DND-41 (cell line): ENCODE data around the gene THSD7A.

Source experiments
- ATAC-seq: fragments of 200-7000 bp; cut with Tn5 transposase; 3 replicates; pipeline ENCODE4 v1.9.1; 2021; ENCODE audit warnings: low read depth; ENCODE audit not compliant: insufficient read depth
- DNase-seq: peaks from one replicate; pipeline ENCODE4 v3.0.0-alpha.2; 2020
- H2AFZ ChIP-seq: 2 replicates; pipeline ENCODE4 v1.6.0; 2012; ENCODE audit warnings: low read depth, low read length
- H3K27ac ChIP-seq: 2 replicates; pipeline ENCODE4 v1.5.1; 2012; ENCODE audit warnings: low read length, inconsistent platforms
- H3K27me3 ChIP-seq: fragments of 200-600 bp; sonication (generic); 2 replicates; pipeline ENCODE4 v1.6.0; 2012; ENCODE audit warnings: low read length, mild to moderate bottlenecking, inconsistent platforms; ENCODE audit not compliant: insufficient read depth, poor library complexity
- H3K36me3 ChIP-seq: 2 replicates; pipeline ENCODE4 v1.5.1; 2012; ENCODE audit warnings: low read length, inconsistent platforms; ENCODE audit not compliant: insufficient read depth
- H3K4me1 ChIP-seq: 2 replicates; pipeline ENCODE4 v1.5.1; 2012; ENCODE audit warnings: mild to moderate bottlenecking, low read length; ENCODE audit not compliant: insufficient read depth
- H3K4me2 ChIP-seq: 2 replicates; pipeline ENCODE4 v1.6.0; 2012; ENCODE audit warnings: mild to moderate bottlenecking, moderate library complexity, low read length, inconsistent platforms; ENCODE audit not compliant: insufficient read depth
- H3K4me3 ChIP-seq, 2 experiments: fragments of 200-600 bp in 1 of 2; shearing (Covaris generic) in 1 of 2; 2 replicates each; pipeline ENCODE4 v1.5.1; 2012 to 2016; ENCODE audit warnings: inconsistent platforms in 2 of 2, low read length in 2 of 2, mild to moderate bottlenecking in 2 of 2, low read depth in 1 of 2, moderate library complexity in 1 of 2
- H3K79me2 ChIP-seq: 2 replicates; pipeline ENCODE4 v1.6.0; 2012; ENCODE audit warnings: low read length, inconsistent platforms; ENCODE audit not compliant: insufficient read depth
- H3K9ac ChIP-seq: 2 replicates; pipeline ENCODE4 v1.6.0; 2012; ENCODE audit warnings: low read depth, mild to moderate bottlenecking, inconsistent platforms, low read length, moderate library complexity
- H3K9me3 ChIP-seq: 2 replicates; pipeline ENCODE4 v1.5.1; 2012; ENCODE audit warnings: low read length, moderate library complexity, mild to moderate bottlenecking, inconsistent platforms; ENCODE audit not compliant: insufficient read depth, severe bottlenecking
- H4K20me1 ChIP-seq: 2 replicates; pipeline ENCODE4 v1.6.0; 2012; ENCODE audit warnings: low read length; ENCODE audit not compliant: insufficient read depth
- EZH2 ChIP-seq: IDR thresholded peaks from 3 replicates; pipeline ENCODE4 v1.6.1; 2012; ENCODE audit warnings: borderline replicate concordance, low read depth, mild to moderate bottlenecking, moderate library complexity, low read length, inconsistent platforms; ENCODE audit not compliant: severe bottlenecking
- TF ChIP-seq, protein P1 (sequence below): IDR thresholded peaks from 2 replicates; pipeline ENCODE4 v1.5.1; 2012; ENCODE audit warnings: borderline replicate concordance, low read length, moderate library complexity, mild to moderate bottlenecking; ENCODE audit not compliant: poor library complexity, severe bottlenecking; ENCODE audit errors: extremely low read depth

Gene THSD7A

DNA sequence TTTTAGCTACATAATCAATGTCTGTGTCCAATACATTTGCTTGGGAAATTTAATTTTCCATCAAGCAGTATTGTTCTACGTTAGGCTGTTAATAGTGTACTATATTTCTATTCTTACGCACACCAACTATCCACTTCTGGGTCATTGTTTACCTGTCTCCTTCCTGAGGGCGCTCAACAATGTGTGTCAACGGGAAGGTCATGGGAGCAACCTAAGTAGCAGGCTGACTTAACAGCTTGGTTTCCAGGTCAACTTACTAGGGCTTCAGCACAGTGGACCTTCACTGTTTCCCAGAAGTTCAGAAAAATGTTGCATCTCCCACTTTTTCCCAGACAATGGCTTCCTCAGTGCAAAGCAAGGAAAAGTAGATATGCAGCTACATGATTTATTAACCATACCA, 13.7 kb downstream of the THSD7A start:
- H3K9me3 ChIP-seq, result no peaks in the 10 kb centered on the region
- no peak overlapping the region for H2AFZ ChIP-seq
- H3K27me3 ChIP-seq, result no peaks in the 10 kb centered on the region
- ATAC-seq, result no peak
- DNase-seq, result no peak
- no peak overlapping the region for H3K4me3 ChIP-seq
- TF ChIP-seq, protein P1, sequence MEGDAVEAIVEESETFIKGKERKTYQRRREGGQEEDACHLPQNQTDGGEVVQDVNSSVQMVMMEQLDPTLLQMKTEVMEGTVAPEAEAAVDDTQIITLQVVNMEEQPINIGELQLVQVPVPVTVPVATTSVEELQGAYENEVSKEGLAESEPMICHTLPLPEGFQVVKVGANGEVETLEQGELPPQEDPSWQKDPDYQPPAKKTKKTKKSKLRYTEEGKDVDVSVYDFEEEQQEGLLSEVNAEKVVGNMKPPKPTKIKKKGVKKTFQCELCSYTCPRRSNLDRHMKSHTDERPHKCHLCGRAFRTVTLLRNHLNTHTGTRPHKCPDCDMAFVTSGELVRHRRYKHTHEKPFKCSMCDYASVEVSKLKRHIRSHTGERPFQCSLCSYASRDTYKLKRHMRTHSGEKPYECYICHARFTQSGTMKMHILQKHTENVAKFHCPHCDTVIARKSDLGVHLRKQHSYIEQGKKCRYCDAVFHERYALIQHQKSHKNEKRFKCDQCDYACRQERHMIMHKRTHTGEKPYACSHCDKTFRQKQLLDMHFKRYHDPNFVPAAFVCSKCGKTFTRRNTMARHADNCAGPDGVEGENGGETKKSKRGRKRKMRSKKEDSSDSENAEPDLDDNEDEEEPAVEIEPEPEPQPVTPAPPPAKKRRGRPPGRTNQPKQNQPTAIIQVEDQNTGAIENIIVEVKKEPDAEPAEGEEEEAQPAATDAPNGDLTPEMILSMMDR, result no peak
- TF ChIP-seq EZH2, result no peak
- no peak overlapping the region for H3K9ac ChIP-seq
- no peaks in the 10 kb centered on the region for H3K79me2 ChIP-seq
- H3K4me2 ChIP-seq, result no peak overlapping the region
- H4K20me1 ChIP-seq, result no peaks in the 10 kb centered on the region
- no peaks in the 10 kb centered on the region for H3K4me1 ChIP-seq
- H3K27ac ChIP-seq, result no peak overlapping the region
- no peaks in the 10 kb centered on the region for H3K36me3 ChIP-seq

DNA sequence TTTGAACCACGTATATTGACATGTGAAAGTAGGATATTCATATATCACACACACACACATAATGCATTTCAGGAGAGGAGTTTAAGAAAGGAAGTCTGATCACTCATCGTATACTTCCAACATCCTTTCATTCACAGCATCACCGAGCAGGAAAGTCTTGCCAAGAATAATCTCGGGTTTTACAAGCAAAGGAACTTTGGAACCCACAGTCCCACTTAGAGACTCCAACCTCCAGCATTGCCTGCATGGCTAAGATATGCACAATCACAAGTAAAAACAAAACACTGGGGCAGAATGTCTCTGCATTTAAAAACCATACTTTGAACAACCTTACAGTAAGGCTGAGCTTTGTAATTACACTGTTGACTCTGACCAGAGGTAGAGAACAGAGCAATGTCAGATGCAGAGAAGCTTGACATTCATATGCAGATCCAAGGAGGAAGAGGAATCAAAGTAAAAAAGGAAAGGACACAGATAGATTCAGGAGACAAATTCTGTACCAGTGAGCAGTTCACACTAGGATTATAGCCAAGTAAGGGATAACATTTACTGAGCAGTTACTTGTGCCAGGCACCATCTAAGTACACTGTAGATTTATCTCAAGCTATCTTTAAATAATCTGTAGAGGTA, 14.8 kb downstream of the THSD7A start:
- no peaks in the 10 kb centered on the region for H3K79me2 ChIP-seq

DNA sequence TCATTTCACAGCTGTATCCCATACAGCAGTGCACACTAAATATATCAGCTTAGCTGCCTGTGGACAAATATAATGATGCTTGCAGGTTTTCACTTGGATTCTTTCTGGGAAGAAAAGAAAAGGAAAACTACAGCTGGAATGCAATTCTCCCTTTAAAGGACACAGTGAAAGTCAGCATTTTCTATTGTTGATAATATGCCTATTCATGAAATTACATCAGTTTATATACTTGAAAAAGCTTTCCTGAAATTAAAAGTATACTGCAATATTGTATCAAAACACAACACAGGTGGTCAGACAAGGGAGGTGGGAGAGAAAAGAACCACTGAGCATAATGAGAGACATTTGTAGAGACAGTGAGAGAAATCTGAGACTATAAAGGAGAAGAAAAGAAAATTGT, 20.3 kb downstream of the THSD7A start:
- Histone ChIP-seq H2AFZ (no peak overlapping the region), H3K36me3 (no peaks in the 10 kb centered on the region), H3K9ac (no peak overlapping the region), H4K20me1 (no peaks in the 10 kb centered on the region), H3K4me1 (no peaks in the 10 kb centered on the region), H3K9me3 (no peaks in the 10 kb centered on the region), H3K4me3 (no peak overlapping the region), H3K27me3 (no peaks in the 10 kb centered on the region), H3K27ac (no peak overlapping the region), H3K4me2 (no peak overlapping the region), H3K79me2 (no peaks in the 10 kb centered on the region)
- no peak for DNase-seq
- no peak for ATAC-seq
- TF ChIP-seq EZH2, result no peak
- TF ChIP-seq, protein P1, result no peak

More for the DNA sequence above, 14.8 kb downstream of the THSD7A start:
- no peak overlapping the region for H3K4me2 ChIP-seq
- ATAC-seq, result no peak
- no peaks in the 10 kb centered on the region for H3K36me3 ChIP-seq
- H3K27me3 ChIP-seq, result no peaks in the 10 kb centered on the region
- no peaks in the 10 kb centered on the region for H4K20me1 ChIP-seq
- H3K9ac ChIP-seq, result no peak overlapping the region
- H2AFZ ChIP-seq, result no peak overlapping the region
- H3K4me3 ChIP-seq, result no peak overlapping the region
- no peak for TF ChIP-seq EZH2
- TF ChIP-seq, protein P1, result no peak
- no peaks in the 10 kb centered on the region for H3K9me3 ChIP-seq
- no peak overlapping the region for H3K27ac ChIP-seq
- no peaks in the 10 kb centered on the region for H3K4me1 ChIP-seq
- DNase-seq, result no peak
